A549 treated with RU486 at 1 μM for 4 hours (cell line): ENCODE data around the gene TREM1. TPM values are rescaled to one million over a fixed set of nuclear protein-coding genes. Genes with fewer than 3 reads are reported as not detected.

Experiments
- total RNA-seq: library from RNA; stranded (reverse); fragments of 200-300 nt; extraction: Qiagen RNA extraction; gene quantifications from 5 replicates; pipeline ENCODE4 v1.2.3, GENCODE V29; 2022; ENCODE audit warnings: low read depth

The TREM1 gene
- total RNA-seq = 0.22 TPM in 1 of 5 replicates, not detected in the others

DNA sequence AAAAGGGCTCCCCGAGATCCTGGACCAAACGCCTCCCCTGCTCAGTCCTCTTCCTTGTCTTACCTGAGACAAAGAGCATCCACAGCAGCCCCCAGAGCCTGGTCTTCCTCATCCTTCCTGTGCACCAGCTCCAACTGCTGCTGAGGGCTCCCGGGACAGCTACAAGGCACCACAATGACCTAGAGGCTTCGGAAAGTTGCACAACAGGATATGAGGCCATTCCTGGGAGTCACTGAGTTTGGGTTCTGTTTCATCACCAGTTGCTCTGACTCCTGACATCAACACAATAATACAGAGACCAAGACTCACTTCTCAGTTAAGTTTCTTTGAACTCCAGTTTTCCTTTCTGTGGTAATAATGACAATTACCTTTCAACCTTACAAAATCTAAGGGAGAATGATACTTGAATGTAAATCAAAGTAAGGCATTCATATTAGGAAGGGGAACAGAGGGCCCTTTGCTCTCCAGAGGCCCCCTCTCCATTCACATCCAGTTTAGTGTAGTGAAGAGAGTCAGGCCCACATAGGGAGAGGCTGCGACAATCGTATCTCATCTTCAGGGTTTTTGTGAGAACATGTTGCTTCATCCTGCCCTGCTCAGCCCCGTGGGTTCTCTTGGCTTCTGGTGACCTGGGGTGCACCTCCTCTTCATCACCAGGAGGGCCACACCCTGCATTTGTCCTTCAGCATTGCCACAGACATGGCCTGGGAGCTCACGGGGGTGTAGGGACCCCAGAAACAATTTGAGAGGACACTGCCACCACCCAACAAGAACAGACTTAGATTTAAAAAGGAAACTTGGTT is at the start of gene TREM1:
Gene TREM1, minus strand, starts transcription at position 139 of the 803 bp plus-strand sequence. Its CDS starts 27 bp downstream, at position 112.

DNA sequence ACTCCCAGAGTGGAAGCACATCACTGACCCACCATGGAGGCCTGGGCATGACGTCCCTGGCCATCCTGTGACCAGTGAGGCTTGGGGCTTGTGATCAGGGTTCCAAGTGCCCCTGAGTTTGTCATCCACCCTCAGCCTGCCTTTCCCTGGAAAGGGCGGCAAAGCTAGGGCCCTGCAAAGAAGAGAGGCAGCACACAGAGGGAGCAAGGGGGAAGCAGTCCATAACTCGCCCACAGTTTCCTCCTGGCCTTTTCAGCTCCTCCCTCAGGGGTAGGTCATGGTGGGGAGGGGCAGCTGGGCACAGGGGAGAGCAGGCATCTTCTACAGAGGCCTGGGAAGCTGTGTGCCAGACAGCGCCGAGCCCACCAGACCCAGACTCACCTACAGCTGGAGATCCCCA is 48.8 kb upstream of the TREM1 start, which contains the start of gene NCR2:
Gene NCR2, plus strand, starts transcription at position 313 of the 400 bp plus-strand sequence. CDS start 269 bp downstream, outside the sequence.

DNA sequence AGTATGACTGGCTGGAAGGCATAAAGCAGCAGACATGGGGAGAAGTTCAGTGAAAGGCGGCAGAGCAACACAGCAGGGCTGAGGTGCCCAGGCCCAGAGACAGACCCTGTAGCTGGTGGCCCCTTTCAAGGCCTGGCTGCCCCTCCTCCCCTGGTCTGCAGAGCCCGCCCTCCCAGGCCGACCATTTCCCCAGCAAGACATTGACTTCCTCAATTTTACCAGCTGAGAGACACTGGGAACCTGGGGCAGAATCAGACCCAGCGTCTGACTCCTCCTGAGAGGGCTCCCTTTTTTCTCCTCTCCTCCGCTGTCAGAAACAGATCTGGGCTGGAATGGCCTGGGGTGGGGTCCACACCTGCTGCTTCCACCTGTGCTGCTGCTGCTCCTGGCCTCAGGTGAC is 58.4 kb downstream of the TREM1 start, which contains the start of gene TREML4:
Gene TREML4, plus strand, starts transcription at position 254 of the 400 bp plus-strand sequence. Its CDS starts 79 bp downstream, at position 333.

Other genes with a start within 250 kb of the TREM1 start
- 0.30 to 0.57 TPM (median 0.42 TPM) in 5 replicates for gene UNC5CL, start 247.5 kb downstream of the TREM1 start, total RNA-seq
- gene TSPO2, start 244.2 kb downstream of the TREM1 start, total RNA-seq = not detected in 5 replicates
- not detected in 5 replicates for gene APOBEC2, start 233.5 kb downstream of the TREM1 start, total RNA-seq
- gene OARD1, start 214.3 kb downstream of the TREM1 start, total RNA-seq = 17.3 to 25.3 TPM (median 19.9 TPM) in 5 replicates
- gene NFYA, start 213.7 kb downstream of the TREM1 start, total RNA-seq = 10.0 to 14.8 TPM (median 13.5 TPM) in 5 replicates
- not detected in 5 replicates for gene TREML1, start 132.3 kb downstream of the TREM1 start, total RNA-seq
- gene TREM2, start 123.6 kb downstream of the TREM1 start, total RNA-seq = not detected in 5 replicates
- gene TREML2, start 85.5 kb downstream of the TREM1 start, total RNA-seq = not detected in 5 replicates
- not detected in 5 replicates for gene TREML4, start 58.3 kb downstream of the TREM1 start, total RNA-seq
- not detected in 5 replicates for gene NCR2, start 48.9 kb upstream of the TREM1 start, total RNA-seq